GM19099 (cell line): ENCODE data around the gene LRRC36.

Experiments
- POLR2A ChIP-seq: IDR thresholded peaks from 3 replicates; pipeline ENCODE4 v1.6.1; 2011; ENCODE audit warnings: low read depth; ENCODE audit not compliant: insufficient read length; ENCODE audit errors: extremely low read depth

Gene LRRC36

DNA sequence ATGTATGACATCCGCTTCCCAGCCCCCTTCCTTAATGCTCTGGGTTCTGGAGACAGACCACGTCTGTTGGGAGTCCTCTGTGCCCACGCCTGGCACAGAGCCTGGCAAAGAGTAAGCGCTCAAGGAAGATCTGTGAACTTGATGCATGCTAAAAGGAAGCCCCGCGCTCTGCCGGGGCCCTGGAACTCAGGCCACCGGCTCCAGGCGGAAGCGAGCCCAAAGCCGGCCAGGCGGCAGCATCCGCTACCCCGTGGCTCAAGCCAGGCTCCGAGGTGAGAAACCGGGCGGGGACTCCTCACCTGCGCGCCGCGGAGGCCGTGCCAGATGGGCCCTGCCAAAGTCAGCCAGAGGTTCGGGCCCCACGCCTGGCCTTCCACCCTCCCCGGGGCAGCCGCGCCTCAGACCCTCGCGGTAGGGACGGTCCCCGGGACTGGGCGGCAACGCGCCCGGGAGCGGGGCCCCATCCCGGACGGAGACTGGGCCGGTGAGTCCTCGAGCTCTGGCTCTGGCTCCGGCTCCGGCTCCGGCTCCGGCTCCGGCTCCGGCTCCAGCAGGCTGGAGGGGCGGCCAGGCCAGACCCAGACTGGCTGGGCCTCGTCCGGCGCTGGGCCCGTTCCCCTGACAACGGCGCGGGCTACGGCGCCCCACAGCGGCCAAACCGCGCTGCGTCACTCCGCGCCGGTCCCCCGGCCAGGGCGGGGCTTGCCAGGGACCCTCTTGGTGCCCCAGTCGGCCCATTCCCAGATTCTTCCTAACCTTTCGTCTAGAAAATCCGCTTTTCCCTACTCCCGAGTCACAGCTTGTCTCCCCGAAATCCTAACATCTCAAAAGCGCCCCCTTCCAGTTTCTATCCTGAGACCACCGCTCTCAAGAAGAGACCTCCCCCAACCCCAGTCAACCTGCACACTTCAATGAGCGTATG, 89.5 kb downstream of the LRRC36 start, which contains the start of gene ZDHHC1:
TSS of gene ZDHHC1 (minus strand) at position 606 of the 922 bp plus-strand sequence. CDS start 8,702 bp downstream, outside the sequence.
- no peak for TF ChIP-seq POLR2A

DNA sequence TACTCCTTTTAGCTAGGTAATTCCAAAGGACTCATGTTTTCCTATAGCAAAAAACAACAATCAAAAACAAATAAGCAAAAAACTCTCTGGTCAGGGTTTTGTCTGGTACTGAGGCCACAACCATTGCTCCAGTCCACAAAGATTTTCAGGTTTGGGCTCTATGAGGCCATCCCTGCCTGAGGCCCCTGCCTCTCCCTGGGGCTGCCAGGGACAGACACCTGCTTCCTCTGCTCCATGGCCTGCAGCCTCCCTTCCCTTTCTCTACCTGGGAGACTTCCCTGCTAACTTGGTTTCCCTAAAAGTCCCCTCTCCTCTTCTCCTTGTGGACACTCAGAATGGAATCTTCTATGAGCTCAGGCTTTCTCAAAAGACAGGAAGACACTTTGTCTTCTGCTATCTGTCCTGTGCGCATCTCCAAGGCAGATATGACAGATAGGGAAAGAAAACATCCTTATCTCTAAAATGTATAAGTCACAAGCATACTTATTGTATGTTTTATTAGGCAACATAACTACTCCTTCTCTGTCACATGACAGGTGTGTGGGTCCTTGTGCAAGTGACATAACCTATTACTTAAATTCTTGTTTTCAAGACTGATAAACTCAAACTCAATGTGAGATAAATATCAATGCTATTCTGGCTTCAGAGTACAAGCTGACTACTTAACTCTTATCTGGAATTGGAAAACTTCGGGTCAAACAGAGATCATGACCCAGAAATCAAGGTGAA, 90.9 kb downstream of the LRRC36 start:
- TF ChIP-seq POLR2A, result no peak

DNA sequence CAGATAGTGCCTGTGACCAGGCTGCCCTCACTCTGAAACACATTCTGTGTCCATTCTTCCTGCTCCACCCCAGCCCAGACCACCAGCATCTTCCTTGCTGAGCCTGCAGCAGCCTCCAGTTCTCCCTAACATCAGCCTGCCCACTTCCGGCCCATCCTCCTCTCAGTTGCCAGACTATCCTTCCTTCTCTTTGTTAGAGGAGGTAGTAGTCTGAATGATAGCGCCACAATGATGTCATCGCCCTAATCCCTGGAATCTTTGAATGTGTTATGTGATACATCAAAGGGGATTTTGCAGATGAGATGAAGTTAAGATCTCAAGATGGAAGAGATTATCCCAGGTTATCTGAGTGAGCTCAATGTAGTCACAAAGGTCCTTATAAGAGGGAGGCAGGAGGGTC, 92.9 kb downstream of the LRRC36 start:
- no peak for TF ChIP-seq POLR2A

DNA sequence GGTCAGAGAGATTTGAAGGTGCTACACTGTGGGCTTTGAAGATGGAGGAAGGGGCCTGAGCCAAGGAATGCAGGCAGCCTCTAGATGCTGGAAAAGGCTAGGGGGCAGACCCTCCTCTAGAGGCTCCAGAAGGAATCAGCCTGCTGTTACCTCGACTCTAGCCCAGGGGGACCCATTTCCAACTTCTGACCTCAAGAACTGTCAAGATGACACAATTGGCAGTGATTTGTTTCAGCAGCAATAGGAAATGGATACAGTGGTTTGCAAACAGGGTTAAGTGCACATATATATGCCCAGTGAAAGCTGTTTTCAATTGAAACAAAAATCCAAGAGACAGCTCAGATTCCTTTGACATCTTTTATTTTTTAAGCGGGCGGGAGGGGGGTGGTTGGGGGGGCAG, 93.3 kb downstream of the LRRC36 start:
- no peak for TF ChIP-seq POLR2A

DNA sequence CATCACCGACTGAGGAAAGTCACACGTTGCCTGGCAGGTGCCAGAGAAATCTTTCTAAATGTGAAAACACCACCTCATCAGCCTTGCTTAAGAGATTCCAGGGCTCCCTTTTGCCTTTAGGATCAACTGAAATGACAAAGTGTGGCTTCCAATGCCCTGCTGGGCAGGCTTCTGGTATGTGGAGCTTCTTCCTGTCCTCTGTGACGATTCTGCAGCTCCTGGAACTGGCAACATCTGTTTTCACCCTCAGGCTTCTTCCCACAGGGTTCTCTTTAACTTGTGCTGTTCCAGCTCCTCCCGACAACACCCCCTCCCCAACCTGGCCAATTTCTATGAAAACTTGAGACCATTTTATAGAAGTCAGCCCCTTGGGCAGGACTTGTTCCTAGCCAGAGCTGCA, 94.4 kb downstream of the LRRC36 start:
- TF ChIP-seq POLR2A, result no peak

DNA sequence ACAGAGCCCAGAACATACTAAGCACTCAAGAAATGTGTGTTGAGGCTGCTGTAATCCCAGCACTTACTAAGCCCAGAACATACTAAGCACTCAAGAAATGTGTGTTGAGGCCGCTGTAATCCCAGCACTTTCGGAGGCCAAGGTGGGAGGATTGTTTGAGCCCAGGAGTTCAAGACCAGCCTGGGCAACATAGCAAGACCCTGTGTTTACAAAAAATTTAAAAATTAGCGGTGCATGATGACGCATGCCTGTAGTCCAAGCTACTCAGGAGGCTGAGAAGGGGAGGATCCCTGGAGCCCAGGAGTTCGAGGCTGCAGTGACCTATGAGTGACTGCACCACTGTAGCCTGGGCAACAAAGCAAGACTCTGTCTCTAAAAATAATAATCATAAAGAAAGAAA, 96.4 kb downstream of the LRRC36 start:
- TF ChIP-seq POLR2A, result no peak

DNA sequence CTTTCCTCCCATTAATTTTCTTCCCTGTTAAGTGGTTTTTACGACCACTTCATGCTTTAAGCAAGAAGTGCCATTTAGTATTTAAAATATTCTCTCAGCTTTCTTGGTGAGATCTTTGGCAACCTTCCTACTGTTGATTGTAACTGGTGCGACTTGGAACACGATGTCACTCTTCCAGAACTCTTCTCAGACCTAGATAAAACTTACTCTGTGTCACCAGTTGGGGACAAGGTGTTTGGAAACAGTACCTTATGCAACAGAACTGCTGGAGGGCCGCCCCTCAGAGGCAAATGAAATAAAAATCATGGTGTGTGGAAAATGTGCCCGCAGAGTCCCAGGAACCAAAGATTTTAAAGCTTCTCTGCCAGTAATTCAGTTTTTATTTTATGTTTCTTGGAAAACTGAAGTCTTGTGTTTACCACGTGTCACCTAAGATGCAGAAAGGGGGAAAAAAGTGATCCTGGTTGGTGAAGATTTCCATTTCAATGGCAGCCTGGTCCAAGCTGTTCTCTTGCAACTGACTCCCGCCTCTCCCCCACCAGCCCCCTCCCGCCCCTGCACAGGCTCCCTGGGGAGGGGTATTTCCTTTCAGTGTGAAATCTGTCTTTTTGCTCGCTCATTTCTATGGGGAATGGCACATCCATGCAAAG, 97.1 kb downstream of the LRRC36 start:
- TF ChIP-seq POLR2A, result no peak

DNA sequence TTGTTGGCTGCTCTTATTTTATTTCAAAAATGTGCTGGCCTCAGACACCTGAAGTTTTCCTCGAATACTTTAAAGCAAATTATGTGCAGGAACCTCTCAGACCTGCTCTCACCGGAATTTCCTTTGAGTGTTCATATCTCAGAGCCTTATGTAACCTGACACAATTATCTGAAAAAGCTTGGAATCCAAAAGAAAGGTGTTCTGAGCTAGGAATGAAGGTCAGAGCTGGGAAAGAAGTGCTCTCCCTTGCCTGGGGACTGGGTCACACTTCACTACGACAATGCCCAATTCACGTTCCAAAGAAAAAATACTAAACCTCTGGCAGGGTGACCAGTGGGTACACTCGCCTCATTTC, 97.6 kb downstream of the LRRC36 start:
- TF ChIP-seq POLR2A, result no peak

DNA sequence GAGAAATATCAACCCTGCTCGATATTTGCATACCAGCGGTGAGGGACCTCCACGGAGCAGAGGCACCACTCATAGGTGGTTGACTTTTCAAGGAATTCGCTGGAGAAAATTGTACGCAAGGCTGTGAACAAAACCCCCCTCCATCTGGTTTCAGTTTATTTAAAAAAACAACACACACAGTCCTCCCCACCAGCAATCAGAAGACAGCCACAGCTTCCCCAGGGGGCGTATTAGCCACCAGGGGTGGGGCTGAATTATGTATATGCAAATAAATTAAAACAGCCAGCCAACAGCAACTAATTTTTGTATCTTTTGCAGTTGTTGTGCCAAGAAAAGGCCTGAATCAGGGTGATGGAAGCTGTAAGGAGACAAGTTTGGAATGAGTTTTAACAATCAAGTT, 98.4 kb downstream of the LRRC36 start:
- no peak for TF ChIP-seq POLR2A

DNA sequence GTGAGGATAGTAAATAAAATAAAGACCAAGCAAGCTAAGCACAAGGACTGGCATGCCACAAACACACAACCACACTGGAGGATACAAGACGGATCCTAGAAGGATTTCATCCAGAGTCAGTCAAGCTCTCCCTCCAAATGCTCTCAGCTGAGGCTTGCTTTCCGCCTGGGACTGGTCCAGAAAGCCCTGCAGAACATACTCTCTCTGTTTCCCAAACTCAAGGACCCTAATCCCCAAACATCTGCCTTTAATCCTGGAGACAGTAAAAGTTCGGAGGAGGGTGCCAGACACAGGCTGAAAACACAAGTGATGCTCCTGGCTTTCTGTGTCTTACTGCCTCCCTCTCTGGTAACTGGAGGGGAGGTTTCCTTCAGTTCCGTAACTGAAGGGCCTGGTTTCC, 99.0 kb downstream of the LRRC36 start:
- TF ChIP-seq POLR2A, result no peak

DNA sequence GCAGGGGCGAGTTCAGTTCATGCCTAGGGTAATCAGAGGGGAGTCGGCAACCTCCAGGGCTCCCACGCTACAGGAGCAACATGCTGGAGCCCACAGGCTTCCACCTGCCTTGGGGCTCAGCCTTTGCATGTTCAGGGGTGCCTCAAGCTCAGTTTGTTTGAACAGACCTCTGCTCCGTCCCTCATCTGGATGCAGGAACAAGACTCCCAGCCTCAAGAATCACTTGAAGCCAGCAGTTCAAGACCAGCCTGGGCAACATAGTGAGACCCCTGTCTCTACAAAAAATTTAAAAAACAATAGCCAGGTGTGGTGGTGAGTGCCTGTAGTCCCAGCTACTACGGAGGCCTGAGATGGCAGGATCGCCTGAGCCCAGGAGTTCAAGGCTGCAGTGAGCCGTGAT, 99.4 kb downstream of the LRRC36 start:
- TF ChIP-seq POLR2A, result no peak

DNA sequence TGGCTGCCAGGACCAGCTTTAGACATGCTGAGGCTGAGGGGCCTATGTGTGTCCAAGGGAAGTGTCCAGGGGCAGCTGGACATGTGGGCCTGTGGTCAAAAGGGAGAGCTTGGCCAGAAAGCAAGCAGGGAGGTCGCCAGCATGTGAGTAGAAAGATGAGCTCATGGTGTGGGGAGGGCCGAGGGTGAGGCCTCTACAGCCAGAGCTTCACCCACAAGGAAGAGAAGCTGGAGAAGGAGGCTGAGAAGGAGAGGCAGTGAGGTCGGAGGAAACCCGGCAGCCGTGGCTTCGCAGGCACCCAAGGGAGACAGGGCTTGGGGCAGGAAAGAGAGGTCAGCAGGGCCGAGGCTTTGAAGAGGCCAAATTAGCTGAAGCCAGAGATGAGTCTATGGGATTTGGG, 100.3 kb downstream of the LRRC36 start:
- TF ChIP-seq POLR2A, result no peak

DNA sequence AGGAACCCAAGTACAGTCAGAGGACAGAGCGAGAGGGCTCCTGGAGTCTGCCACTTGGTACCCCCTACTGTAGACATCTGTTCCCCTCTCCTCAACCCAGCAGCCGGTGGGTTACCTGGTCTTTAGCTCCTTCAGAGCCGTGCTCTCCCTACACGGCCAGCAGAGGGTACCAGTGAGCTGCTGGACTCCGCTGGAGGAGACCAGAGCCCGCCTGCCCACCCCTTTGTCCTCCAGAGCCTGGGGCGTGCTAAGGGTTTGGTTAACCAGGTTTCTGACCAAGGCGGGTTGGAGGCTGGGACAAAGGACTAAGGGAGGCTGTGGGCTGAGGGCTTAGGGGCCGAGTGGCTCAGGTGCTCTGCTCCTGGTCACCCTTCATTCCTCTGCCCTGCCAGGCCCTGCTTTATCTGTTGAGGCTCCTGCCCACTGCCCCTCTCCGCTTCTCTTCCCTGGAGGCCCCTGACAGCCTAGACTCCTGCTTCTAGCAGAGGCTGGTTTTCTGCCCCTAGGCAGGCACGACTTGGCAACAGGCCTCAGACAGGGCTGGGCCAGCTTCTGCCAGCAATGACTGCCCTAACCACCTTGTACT, 101.6 kb downstream of the LRRC36 start:
- no peak for TF ChIP-seq POLR2A

DNA sequence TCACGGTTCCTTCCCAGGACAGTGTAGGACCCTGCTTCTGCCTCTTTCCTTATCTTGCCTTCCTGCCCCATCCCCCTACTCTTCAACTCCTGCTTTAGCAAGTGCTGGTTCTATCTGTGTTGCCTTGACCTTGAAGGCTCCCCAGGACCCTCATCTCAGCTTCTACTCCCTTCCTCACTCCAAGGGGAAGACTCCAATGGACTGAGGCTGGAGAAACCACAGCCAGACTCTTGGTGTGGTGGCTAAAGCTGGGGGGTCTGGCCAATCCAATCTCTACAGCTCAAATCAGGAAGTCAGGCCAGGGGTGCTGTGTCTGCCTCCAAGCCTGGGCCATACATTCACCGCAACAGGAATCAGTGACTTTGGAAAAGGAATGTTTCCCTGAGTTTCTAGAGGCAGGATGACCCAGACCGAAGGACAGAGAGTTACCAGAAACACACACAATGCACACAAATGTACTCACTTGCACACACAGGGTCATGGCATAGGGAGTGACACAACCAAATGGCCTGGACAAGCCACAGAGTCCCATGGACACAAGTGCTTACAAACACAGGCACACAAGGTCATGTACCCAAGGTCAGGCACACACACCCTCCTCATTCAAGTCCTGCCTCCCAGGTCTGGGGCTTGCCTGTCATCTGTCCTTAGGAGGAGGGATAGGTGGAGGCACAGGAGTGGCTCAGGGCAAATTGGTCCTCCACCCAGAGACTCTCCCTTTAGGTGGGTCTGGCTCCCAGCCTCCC, 102.6 kb downstream of the LRRC36 start:
- TF ChIP-seq POLR2A, result no peak
